ENCODE data around the gene CASZ1.

The CASZ1 gene

GRCh38 chr1:10687782-10688408 is 108.6 kb downstream of the CASZ1 start:
- TF ChIP-seq, protein P1, sequence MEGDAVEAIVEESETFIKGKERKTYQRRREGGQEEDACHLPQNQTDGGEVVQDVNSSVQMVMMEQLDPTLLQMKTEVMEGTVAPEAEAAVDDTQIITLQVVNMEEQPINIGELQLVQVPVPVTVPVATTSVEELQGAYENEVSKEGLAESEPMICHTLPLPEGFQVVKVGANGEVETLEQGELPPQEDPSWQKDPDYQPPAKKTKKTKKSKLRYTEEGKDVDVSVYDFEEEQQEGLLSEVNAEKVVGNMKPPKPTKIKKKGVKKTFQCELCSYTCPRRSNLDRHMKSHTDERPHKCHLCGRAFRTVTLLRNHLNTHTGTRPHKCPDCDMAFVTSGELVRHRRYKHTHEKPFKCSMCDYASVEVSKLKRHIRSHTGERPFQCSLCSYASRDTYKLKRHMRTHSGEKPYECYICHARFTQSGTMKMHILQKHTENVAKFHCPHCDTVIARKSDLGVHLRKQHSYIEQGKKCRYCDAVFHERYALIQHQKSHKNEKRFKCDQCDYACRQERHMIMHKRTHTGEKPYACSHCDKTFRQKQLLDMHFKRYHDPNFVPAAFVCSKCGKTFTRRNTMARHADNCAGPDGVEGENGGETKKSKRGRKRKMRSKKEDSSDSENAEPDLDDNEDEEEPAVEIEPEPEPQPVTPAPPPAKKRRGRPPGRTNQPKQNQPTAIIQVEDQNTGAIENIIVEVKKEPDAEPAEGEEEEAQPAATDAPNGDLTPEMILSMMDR (IDR thresholded peaks at IDR 0.05; ENCODE audit: low read depth, low read length): no peak

DNA sequence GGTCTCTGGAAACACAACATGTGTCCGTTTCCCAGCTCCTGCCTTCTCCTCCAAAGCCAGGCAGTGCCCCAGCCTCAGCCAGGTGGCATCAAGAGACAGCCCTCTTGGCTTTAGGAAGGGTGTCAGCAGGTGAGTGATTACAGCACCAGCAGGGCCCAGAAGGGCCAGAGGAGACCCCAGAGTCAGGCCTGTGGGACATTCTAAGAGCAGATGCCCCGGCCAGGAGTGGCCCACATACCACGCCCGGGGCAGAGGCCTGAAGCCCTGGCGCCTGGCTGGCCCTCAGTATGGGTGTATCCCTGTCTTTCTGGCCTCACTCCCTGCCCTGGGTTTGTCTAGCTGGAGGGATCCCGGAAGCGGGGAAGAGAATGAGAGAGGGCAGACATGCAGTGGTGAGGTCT is 109.2 kb downstream of the CASZ1 start:
- TF ChIP-seq, protein P1 (IDR thresholded peaks at IDR 0.05; ENCODE audit: low read depth, low read length): no peak

More at GRCh38 chr1:10687782-10688408, 108.6 kb downstream of the CASZ1 start:
- no peak overlapping the region for H3K4me3 ChIP-seq (ENCODE audit: low read depth, low read length)

GRCh38 chr1:10686404-10687040 is 109.9 kb downstream of the CASZ1 start:
- TF ChIP-seq, protein P1 (IDR thresholded peaks at IDR 0.05; ENCODE audit: low read depth, low read length): no peak
- H3K4me3 ChIP-seq (ENCODE audit: low read depth, low read length): no peak overlapping the region

More for the DNA sequence above, 109.2 kb downstream of the CASZ1 start:
- H3K4me3 ChIP-seq (ENCODE audit: low read depth, low read length): no peak overlapping the region

GRCh38 chr1:10685808-10686403 is 110.5 kb downstream of the CASZ1 start:
- TF ChIP-seq, protein P1 (IDR thresholded peaks at IDR 0.05; ENCODE audit: low read depth, low read length): no peak
- H3K4me3 ChIP-seq (ENCODE audit: low read depth, low read length): no peak overlapping the region

- no peak overlapping the region for H3K4me3 ChIP-seq (ENCODE audit: low read depth, low read length)
- TF ChIP-seq, protein P1 (IDR thresholded peaks at IDR 0.05; ENCODE audit: low read depth, low read length): no peak
Measured at GRCh38 chr1:10685196-10685807, 111.1 kb downstream of the CASZ1 start.

DNA sequence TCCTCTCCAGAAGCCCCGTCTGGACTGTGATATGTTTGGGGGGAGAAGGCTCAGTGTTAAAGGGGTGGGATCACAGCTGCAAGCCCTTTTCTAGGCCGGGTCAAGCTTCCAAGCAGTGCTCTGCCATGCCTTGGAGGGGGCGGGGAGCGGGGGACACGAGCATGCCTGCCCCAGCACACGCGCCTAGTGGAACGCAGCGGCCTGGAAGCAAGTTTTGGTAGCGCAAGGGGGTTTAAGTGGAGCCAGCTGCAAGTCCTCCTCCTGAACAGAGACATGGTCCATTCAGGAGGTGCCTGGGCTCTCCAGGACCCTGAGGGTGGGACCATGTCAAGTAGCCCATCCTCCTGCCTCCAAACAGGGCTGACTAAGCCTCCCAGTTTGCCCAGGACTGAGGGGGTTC is 112.2 kb downstream of the CASZ1 start:
- TF ChIP-seq, protein P1 (IDR thresholded peaks at IDR 0.05; ENCODE audit: low read depth, low read length): no peak

More for the DNA sequence above, 112.2 kb downstream of the CASZ1 start:
- no peak overlapping the region for H3K4me3 ChIP-seq (ENCODE audit: low read depth, low read length)
